ENCODE data around the gene NPLOC4. TPM values are rescaled to one million over a fixed set of nuclear protein-coding genes. Genes with fewer than 3 reads are reported as not detected.
A peak's percentile ranks its signal among the peaks of the same experiment; 100 is the strongest.

NPLOC4 gene
- total RNA-seq, 1 donor from 2014 or later, result 137 TPM

GRCh38 chr17:81601525-81602120, 35.3 kb downstream of the NPLOC4 start:
- H3K4me1 Mint-ChIP-seq (ENCODE audit: low read depth, unreplicated experiment), result peaks cover 5% of the 10 kb centered on the region
- no peaks in the 10 kb centered on the region for H3K9me3 Mint-ChIP-seq (ENCODE audit: unreplicated experiment)
- peaks cover 2% of the 10 kb centered on the region for H3K27me3 Mint-ChIP-seq (ENCODE audit: unreplicated experiment)
- no peaks in the 10 kb centered on the region for H3K36me3 Mint-ChIP-seq (ENCODE audit: unreplicated experiment)
- TF ChIP-seq CTCF (IDR thresholded peaks at IDR 0.05; ENCODE audit: partially characterized antibody, unreplicated experiment), result peak; percentile 83
- H3K27ac Mint-ChIP-seq (ENCODE audit: unreplicated experiment), result peak overlapping the region; percentile 39
- no peak for DNase-seq
- H3K4me3 Mint-ChIP-seq (ENCODE audit: unreplicated experiment), result no peak overlapping the region

GRCh38 chr17:81599719-81600486, 37.0 kb downstream of the NPLOC4 start:
- Mint-ChIP-seq H3K4me1 (ENCODE audit: low read depth, unreplicated experiment) (peaks cover 5% of the 10 kb centered on the region), H3K27ac (ENCODE audit: unreplicated experiment) (no peak overlapping the region), H3K27me3 (ENCODE audit: unreplicated experiment) (peaks cover 2% of the 10 kb centered on the region), H3K4me3 (ENCODE audit: unreplicated experiment) (no peak overlapping the region), H3K9me3 (ENCODE audit: unreplicated experiment) (no peaks in the 10 kb centered on the region), H3K36me3 (ENCODE audit: unreplicated experiment) (no peaks in the 10 kb centered on the region)
- TF ChIP-seq CTCF (IDR thresholded peaks at IDR 0.05; ENCODE audit: partially characterized antibody, unreplicated experiment), result no peak
- no peak for DNase-seq

GRCh38 chr17:81593105-81593871, 43.6 kb downstream of the NPLOC4 start:
- TF ChIP-seq CTCF (IDR thresholded peaks at IDR 0.05; ENCODE audit: partially characterized antibody, unreplicated experiment), result no peak
- Mint-ChIP-seq H3K4me1 (ENCODE audit: low read depth, unreplicated experiment) (peaks cover 2% of the 10 kb centered on the region), H3K36me3 (ENCODE audit: unreplicated experiment) (no peaks in the 10 kb centered on the region), H3K9me3 (ENCODE audit: unreplicated experiment) (peaks cover 5% of the 10 kb centered on the region), H3K27ac (ENCODE audit: unreplicated experiment) (peak overlapping the region; percentile 33), H3K4me3 (ENCODE audit: unreplicated experiment) (peak overlapping the region; percentile 15), H3K27me3 (ENCODE audit: unreplicated experiment) (no peaks in the 10 kb centered on the region)
- DNase-seq, result no peak

GRCh38 chr17:81591971-81592370, 44.9 kb downstream of the NPLOC4 start:
- Mint-ChIP-seq H3K27ac (ENCODE audit: unreplicated experiment) (peak overlapping the region; percentile 29), H3K27me3 (ENCODE audit: unreplicated experiment) (no peaks in the 10 kb centered on the region), H3K9me3 (ENCODE audit: unreplicated experiment) (peaks cover 5% of the 10 kb centered on the region), H3K4me3 (ENCODE audit: unreplicated experiment) (no peak overlapping the region), H3K4me1 (ENCODE audit: low read depth, unreplicated experiment) (no peaks in the 10 kb centered on the region), H3K36me3 (ENCODE audit: unreplicated experiment) (peaks cover 5% of the 10 kb centered on the region)
- DNase-seq, result no peak
- no peak for TF ChIP-seq CTCF (IDR thresholded peaks at IDR 0.05; ENCODE audit: partially characterized antibody, unreplicated experiment)
